Measurements from ENCODE around the gene IGF2BP2. TPM values are rescaled to one million over a fixed set of nuclear protein-coding genes. Genes with fewer than 3 reads are reported as not detected.

IGF2BP2 gene
- total and polyA plus RNA-seq, 9 of the 15 experiments (the other 6 are each of a cell fraction or from before 2014, with no cell fraction given) = 3.2 to 59.6 (median 30.5) TPM

- TF ChIP-seq, protein P1, sequence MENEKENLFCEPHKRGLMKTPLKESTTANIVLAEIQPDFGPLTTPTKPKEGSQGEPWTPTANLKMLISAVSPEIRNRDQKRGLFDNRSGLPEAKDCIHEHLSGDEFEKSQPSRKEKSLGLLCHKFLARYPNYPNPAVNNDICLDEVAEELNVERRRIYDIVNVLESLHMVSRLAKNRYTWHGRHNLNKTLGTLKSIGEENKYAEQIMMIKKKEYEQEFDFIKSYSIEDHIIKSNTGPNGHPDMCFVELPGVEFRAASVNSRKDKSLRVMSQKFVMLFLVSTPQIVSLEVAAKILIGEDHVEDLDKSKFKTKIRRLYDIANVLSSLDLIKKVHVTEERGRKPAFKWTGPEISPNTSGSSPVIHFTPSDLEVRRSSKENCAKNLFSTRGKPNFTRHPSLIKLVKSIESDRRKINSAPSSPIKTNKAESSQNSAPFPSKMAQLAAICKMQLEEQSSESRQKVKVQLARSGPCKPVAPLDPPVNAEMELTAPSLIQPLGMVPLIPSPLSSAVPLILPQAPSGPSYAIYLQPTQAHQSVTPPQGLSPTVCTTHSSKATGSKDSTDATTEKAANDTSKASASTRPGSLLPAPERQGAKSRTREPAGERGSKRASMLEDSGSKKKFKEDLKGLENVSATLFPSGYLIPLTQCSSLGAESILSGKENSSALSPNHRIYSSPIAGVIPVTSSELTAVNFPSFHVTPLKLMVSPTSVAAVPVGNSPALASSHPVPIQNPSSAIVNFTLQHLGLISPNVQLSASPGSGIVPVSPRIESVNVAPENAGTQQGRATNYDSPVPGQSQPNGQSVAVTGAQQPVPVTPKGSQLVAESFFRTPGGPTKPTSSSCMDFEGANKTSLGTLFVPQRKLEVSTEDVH (IDR thresholded peaks at IDR 0.05; ENCODE audit: low read depth, partially characterized antibody) = no peak
- TF ChIP-seq KDM5B (IDR thresholded peaks at IDR 0.05; ENCODE audit: insufficient replicate concordance, low read depth, low read length) = no peak
- no peak for TF ChIP-seq SP2 (IDR thresholded peaks at IDR 0.05; ENCODE audit: extremely low read depth, low read depth, low read length, poor library complexity, severe bottlenecking)
- no peak for TF ChIP-seq DNMT1 (IDR thresholded peaks at IDR 0.05)
- TF ChIP-seq BRD9 (IDR thresholded peaks at IDR 0.05; ENCODE audit: low read depth, partially characterized antibody) = no peak
- no peak for TF ChIP-seq PREB (CRISPR knock-in tag; IDR thresholded peaks at IDR 0.05)
- TF ChIP-seq RBM25 (IDR thresholded peaks at IDR 0.05; ENCODE audit: low read depth, low read length, severe bottlenecking) = no peak
- TF ChIP-seq ZNF431 (CRISPR knock-in tag; IDR thresholded peaks at IDR 0.05) = peak; percentile 95
- TF ChIP-seq, protein P2, sequence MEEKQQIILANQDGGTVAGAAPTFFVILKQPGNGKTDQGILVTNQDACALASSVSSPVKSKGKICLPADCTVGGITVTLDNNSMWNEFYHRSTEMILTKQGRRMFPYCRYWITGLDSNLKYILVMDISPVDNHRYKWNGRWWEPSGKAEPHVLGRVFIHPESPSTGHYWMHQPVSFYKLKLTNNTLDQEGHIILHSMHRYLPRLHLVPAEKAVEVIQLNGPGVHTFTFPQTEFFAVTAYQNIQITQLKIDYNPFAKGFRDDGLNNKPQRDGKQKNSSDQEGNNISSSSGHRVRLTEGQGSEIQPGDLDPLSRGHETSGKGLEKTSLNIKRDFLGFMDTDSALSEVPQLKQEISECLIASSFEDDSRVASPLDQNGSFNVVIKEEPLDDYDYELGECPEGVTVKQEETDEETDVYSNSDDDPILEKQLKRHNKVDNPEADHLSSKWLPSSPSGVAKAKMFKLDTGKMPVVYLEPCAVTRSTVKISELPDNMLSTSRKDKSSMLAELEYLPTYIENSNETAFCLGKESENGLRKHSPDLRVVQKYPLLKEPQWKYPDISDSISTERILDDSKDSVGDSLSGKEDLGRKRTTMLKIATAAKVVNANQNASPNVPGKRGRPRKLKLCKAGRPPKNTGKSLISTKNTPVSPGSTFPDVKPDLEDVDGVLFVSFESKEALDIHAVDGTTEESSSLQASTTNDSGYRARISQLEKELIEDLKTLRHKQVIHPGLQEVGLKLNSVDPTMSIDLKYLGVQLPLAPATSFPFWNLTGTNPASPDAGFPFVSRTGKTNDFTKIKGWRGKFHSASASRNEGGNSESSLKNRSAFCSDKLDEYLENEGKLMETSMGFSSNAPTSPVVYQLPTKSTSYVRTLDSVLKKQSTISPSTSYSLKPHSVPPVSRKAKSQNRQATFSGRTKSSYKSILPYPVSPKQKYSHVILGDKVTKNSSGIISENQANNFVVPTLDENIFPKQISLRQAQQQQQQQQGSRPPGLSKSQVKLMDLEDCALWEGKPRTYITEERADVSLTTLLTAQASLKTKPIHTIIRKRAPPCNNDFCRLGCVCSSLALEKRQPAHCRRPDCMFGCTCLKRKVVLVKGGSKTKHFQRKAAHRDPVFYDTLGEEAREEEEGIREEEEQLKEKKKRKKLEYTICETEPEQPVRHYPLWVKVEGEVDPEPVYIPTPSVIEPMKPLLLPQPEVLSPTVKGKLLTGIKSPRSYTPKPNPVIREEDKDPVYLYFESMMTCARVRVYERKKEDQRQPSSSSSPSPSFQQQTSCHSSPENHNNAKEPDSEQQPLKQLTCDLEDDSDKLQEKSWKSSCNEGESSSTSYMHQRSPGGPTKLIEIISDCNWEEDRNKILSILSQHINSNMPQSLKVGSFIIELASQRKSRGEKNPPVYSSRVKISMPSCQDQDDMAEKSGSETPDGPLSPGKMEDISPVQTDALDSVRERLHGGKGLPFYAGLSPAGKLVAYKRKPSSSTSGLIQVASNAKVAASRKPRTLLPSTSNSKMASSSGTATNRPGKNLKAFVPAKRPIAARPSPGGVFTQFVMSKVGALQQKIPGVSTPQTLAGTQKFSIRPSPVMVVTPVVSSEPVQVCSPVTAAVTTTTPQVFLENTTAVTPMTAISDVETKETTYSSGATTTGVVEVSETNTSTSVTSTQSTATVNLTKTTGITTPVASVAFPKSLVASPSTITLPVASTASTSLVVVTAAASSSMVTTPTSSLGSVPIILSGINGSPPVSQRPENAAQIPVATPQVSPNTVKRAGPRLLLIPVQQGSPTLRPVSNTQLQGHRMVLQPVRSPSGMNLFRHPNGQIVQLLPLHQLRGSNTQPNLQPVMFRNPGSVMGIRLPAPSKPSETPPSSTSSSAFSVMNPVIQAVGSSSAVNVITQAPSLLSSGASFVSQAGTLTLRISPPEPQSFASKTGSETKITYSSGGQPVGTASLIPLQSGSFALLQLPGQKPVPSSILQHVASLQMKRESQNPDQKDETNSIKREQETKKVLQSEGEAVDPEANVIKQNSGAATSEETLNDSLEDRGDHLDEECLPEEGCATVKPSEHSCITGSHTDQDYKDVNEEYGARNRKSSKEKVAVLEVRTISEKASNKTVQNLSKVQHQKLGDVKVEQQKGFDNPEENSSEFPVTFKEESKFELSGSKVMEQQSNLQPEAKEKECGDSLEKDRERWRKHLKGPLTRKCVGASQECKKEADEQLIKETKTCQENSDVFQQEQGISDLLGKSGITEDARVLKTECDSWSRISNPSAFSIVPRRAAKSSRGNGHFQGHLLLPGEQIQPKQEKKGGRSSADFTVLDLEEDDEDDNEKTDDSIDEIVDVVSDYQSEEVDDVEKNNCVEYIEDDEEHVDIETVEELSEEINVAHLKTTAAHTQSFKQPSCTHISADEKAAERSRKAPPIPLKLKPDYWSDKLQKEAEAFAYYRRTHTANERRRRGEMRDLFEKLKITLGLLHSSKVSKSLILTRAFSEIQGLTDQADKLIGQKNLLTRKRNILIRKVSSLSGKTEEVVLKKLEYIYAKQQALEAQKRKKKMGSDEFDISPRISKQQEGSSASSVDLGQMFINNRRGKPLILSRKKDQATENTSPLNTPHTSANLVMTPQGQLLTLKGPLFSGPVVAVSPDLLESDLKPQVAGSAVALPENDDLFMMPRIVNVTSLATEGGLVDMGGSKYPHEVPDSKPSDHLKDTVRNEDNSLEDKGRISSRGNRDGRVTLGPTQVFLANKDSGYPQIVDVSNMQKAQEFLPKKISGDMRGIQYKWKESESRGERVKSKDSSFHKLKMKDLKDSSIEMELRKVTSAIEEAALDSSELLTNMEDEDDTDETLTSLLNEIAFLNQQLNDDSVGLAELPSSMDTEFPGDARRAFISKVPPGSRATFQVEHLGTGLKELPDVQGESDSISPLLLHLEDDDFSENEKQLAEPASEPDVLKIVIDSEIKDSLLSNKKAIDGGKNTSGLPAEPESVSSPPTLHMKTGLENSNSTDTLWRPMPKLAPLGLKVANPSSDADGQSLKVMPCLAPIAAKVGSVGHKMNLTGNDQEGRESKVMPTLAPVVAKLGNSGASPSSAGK (IDR thresholded peaks at IDR 0.05) = peak; percentile 32
These were observed 2.9 kb upstream of the IGF2BP2 start (continued) for GRCh38 chr3:185827595-185828344.
